Choroid plexus epithelial cell (primary cell): ENCODE data around the gene ZNF687.

Experiments
- DNase-seq: peaks from one replicate; pipeline ENCODE4 v3.0.0-alpha.2; 2010; ENCODE audit warnings: low read depth
- H3K4me3 ChIP-seq: 2 replicates; pipeline ENCODE4 v1.5.1; 2011; ENCODE audit warnings: low read depth, mild to moderate bottlenecking, control low read depth, low read length, moderate library complexity
- CTCF ChIP-seq: conservative IDR thresholded peaks from 2 replicates; pipeline ENCODE4 v1.5.1; 2011; ENCODE audit warnings: low read depth, mild to moderate bottlenecking, control low read depth, inconsistent platforms, low read length, moderate library complexity

The ZNF687 gene

GRCh38 chr1:151294742-151295462 lies 12.8 kb downstream of the ZNF687 start:
- H3K4me3 ChIP-seq, result no peak overlapping the region
- no peak for DNase-seq
- TF ChIP-seq CTCF, result no peak

GRCh38 chr1:151309811-151310323 lies 27.8 kb downstream of the ZNF687 start:
- no peak overlapping the region for H3K4me3 ChIP-seq
- DNase-seq, result peak; percentile 89
- TF ChIP-seq CTCF, result no peak

GRCh38 chr1:151311011-151311410 lies 28.9 kb downstream of the ZNF687 start:
- no peak for TF ChIP-seq CTCF
- H3K4me3 ChIP-seq, result no peak overlapping the region
- DNase-seq, result peak; percentile 55

- DNase-seq, result peak; percentile 100
- TF ChIP-seq CTCF, result no peak
- no peak overlapping the region for H3K4me3 ChIP-seq
Observed at GRCh38 chr1:151311589-151312331, 29.7 kb downstream of the ZNF687 start.

GRCh38 chr1:151312411-151312810 lies 30.3 kb downstream of the ZNF687 start:
- H3K4me3 ChIP-seq, result no peak overlapping the region
- TF ChIP-seq CTCF, result no peak
- peak; percentile 41 for DNase-seq

- no peak for TF ChIP-seq CTCF
- no peak for DNase-seq
- no peak overlapping the region for H3K4me3 ChIP-seq
Observed at GRCh38 chr1:151312826-151313225, 30.7 kb downstream of the ZNF687 start.
